Measurements from ENCODE around the gene DCBLD2. TPM values are rescaled to one million over a fixed set of nuclear protein-coding genes. Genes with fewer than 3 reads are reported as not detected.

The DCBLD2 gene
- total and polyA plus RNA-seq, 12 donors = 9.1 to 68.2 (median 40.9) TPM

- no peak overlapping the region for H3K4me3 ChIP-seq
- peak in 5 of 7 donors; percentile 32 to 51 (median 38) for DNase-seq
- no peak for TF ChIP-seq CTCF (IDR thresholded peaks at IDR 0.05)
- TF ChIP-seq POLR2A (IDR thresholded peaks at IDR 0.05) = no peak
- H3K36me3 ChIP-seq (replicated peaks in 1 of 2) = no peaks in the 10 kb centered on the region
- peak overlapping the region in 2 of 5 donors; percentile 16 to 40 for H3K27ac ChIP-seq
- H3K4me1 ChIP-seq (replicated peaks in 1 of 2) = peaks cover 0 to 6% of the 10 kb centered on the region in 2 donors
- no peaks in the 10 kb centered on the region for H3K27me3 ChIP-seq
- no peaks in the 10 kb centered on the region for H3K9me3 ChIP-seq (replicated peaks in 1 of 3)
- intact Hi-C loops (cut with DNase I) = no loop called here
- 43 to 53% (median 46%) methylated on average over 1 of the region's 1 CpG for whole genome bisulfite sequencing, 4 donors
Measured at GRCh38 chr3:98917608-98918007, 16.1 kb upstream of the DCBLD2 start.

GRCh38 chr3:98914210-98915080, 12.9 kb upstream of the DCBLD2 start:
- H3K9me3 ChIP-seq (replicated peaks in 1 of 3) = no peaks in the 10 kb centered on the region
- H3K4me1 ChIP-seq (replicated peaks in 1 of 2) = peaks cover 0 to 6% of the 10 kb centered on the region in 2 donors
- peak in 5 of 7 donors; percentile 41 to 67 (median 49) for DNase-seq
- no peaks in the 10 kb centered on the region for H3K27me3 ChIP-seq
- intact Hi-C loops (cut with DNase I) = no loop called here
- no peak overlapping the region for H3K4me3 ChIP-seq
- 57 to 65% (median 59%) methylated on average over 9 to 10 of the region's 10 CpGs for WGBS, 4 donors
- H3K27ac ChIP-seq = no peak overlapping the region
- H3K36me3 ChIP-seq (replicated peaks in 1 of 2) = no peaks in the 10 kb centered on the region
- no peak for TF ChIP-seq CTCF (IDR thresholded peaks at IDR 0.05)
- no peak for TF ChIP-seq POLR2A (IDR thresholded peaks at IDR 0.05)

GRCh38 chr3:98912448-98912847, 11.0 kb upstream of the DCBLD2 start:
- no peaks in the 10 kb centered on the region for H3K27me3 ChIP-seq
- DNase-seq = no peak
- TF ChIP-seq CTCF (IDR thresholded peaks at IDR 0.05) = no peak
- TF ChIP-seq POLR2A (IDR thresholded peaks at IDR 0.05) = no peak
- no peak overlapping the region for H3K27ac ChIP-seq
- intact Hi-C loops (cut with DNase I) = no loop called here
- H3K4me3 ChIP-seq = no peak overlapping the region
- 70 to 79% (median 73%) methylated on average over 1 of the region's 1 CpG for WGBS, 4 donors
- no peaks in the 10 kb centered on the region for H3K4me1 ChIP-seq (replicated peaks in 1 of 2)
- no peaks in the 10 kb centered on the region for H3K9me3 ChIP-seq (replicated peaks in 1 of 3)
- H3K36me3 ChIP-seq (replicated peaks in 1 of 2) = no peaks in the 10 kb centered on the region

GRCh38 chr3:98906230-98906629, 4.7 kb upstream of the DCBLD2 start:
- H3K4me3 ChIP-seq = no peak overlapping the region
- DNase-seq = no peak
- intact Hi-C loops (cut with DNase I) = loop anchor here in 1 of 2 donors (10.0 kb wide), 1 partner anchor 89 kb away; no protein-coding TSS in a partner anchor
- H3K36me3 ChIP-seq (replicated peaks in 1 of 2) = no peaks in the 10 kb centered on the region
- no peaks in the 10 kb centered on the region for H3K27me3 ChIP-seq
- H3K4me1 ChIP-seq (replicated peaks in 1 of 2) = peaks cover 18 to 19% of the 10 kb centered on the region in 2 donors
- no peaks in the 10 kb centered on the region for H3K9me3 ChIP-seq (replicated peaks in 1 of 3)
- TF ChIP-seq POLR2A (IDR thresholded peaks at IDR 0.05) (no peak), CTCF (IDR thresholded peaks at IDR 0.05) (peak in 1 of 6 experiments; percentile 10)
- 35 to 41% (median 36%) methylated on average over 1 of the region's 1 CpG for WGBS, 4 donors
- H3K27ac ChIP-seq = peak overlapping the region; percentile 15 to 67 (median 58)
